ENCODE measurements around the gene GPER1.
A peak's percentile ranks its signal among the peaks of the same experiment; 100 is the strongest.
"Not testable (repeated sequence)": the region's sequence is repeated elsewhere in the genome, so short reads cannot be mapped to it uniquely, and the experiment has no call there.

Gene GPER1

GRCh38 chr7:1087952-1088920, at the start of gene GPER1:
GPER1 (plus strand) TSS chr7:1088113; CDS start chr7:1091729, 3,616 bp downstream.
- DNase-seq (ENCODE audit: low read depth in 2 of 2) = no peak

GRCh38 chr7:1040233-1040632, 47.7 kb upstream of the GPER1 start:
- not testable (repeated sequence) for DNase-seq (ENCODE audit: low read depth in 2 of 2)

- DNase-seq (ENCODE audit: low read depth in 2 of 2) = no peak
These were observed 47.1 kb upstream of the GPER1 start for GRCh38 chr7:1040790-1041189.

GRCh38 chr7:1041551-1042491, 46.1 kb upstream of the GPER1 start:
- DNase-seq (ENCODE audit: low read depth in 2 of 2) = no peak

- no peak for DNase-seq (ENCODE audit: low read depth in 2 of 2)
These were observed 45.5 kb upstream of the GPER1 start for GRCh38 chr7:1042492-1042833.

GRCh38 chr7:1043552-1044188, 44.2 kb upstream of the GPER1 start:
- DNase-seq (ENCODE audit: low read depth in 2 of 2) = no peak

- peak; percentile 82 to 95 for DNase-seq (ENCODE audit: low read depth in 2 of 2)
These were observed 43.5 kb upstream of the GPER1 start, which contains the start of gene GPR146 for GRCh38 chr7:1044189-1045068. GPR146 (plus strand) TSS chr7:1044546; CDS start chr7:1057516, 12,970 bp downstream.

GRCh38 chr7:1045069-1046063, 42.5 kb upstream of the GPER1 start:
- DNase-seq (ENCODE audit: low read depth in 2 of 2) = no peak

- no peak for DNase-seq (ENCODE audit: low read depth in 2 of 2)
These were observed 40.9 kb upstream of the GPER1 start for GRCh38 chr7:1046722-1047679.

- no peak for DNase-seq (ENCODE audit: low read depth in 2 of 2)
These were observed 38.7 kb upstream of the GPER1 start for GRCh38 chr7:1049006-1049741.

- DNase-seq (ENCODE audit: low read depth in 2 of 2) = no peak
These were observed 38.1 kb upstream of the GPER1 start for GRCh38 chr7:1049801-1050200.

GRCh38 chr7:1050254-1050906, 37.5 kb upstream of the GPER1 start:
- no peak for DNase-seq (ENCODE audit: low read depth in 2 of 2)

- DNase-seq (ENCODE audit: low read depth in 2 of 2) = no peak
These were observed 36.8 kb upstream of the GPER1 start for GRCh38 chr7:1050956-1051690.

GRCh38 chr7:1052031-1052818, 35.7 kb upstream of the GPER1 start:
- no peak for DNase-seq (ENCODE audit: low read depth in 2 of 2)

GRCh38 chr7:1053002-1053411, 34.9 kb upstream of the GPER1 start:
- DNase-seq (ENCODE audit: low read depth in 2 of 2) = no peak
